Measurements from ENCODE around the gene DXO.

DNA sequence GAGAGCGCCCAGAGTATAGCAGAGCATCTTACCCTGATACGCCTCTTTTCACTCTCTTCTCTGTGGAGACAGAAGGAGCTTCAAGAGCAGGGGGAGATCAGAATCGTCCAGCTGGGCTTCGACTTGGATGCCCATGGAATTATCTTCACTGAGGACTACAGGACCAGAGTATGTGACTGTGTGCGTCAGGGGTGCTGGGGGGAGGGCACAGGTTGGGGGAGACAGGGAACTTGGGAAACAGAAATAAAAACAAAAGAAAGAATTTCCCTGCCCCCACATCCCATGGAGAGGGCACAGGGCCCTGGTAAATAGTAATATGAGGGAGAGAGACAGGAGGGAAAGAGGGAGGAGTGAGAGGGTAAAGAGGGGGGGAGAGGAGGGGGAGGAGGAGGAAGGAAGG lies 6.9 kb upstream of the DXO start:
- TF ChIP-seq, protein P1, sequence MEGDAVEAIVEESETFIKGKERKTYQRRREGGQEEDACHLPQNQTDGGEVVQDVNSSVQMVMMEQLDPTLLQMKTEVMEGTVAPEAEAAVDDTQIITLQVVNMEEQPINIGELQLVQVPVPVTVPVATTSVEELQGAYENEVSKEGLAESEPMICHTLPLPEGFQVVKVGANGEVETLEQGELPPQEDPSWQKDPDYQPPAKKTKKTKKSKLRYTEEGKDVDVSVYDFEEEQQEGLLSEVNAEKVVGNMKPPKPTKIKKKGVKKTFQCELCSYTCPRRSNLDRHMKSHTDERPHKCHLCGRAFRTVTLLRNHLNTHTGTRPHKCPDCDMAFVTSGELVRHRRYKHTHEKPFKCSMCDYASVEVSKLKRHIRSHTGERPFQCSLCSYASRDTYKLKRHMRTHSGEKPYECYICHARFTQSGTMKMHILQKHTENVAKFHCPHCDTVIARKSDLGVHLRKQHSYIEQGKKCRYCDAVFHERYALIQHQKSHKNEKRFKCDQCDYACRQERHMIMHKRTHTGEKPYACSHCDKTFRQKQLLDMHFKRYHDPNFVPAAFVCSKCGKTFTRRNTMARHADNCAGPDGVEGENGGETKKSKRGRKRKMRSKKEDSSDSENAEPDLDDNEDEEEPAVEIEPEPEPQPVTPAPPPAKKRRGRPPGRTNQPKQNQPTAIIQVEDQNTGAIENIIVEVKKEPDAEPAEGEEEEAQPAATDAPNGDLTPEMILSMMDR (IDR thresholded peaks at IDR 0.05): no peak
- TF ChIP-seq POLR2A (IDR thresholded peaks at IDR 0.05): no peak
